A549 treated with DMSO at 1 μM for 4 hours (cell line): ENCODE results near the gene GAGE2A. TPM values are rescaled to one million over a fixed set of nuclear protein-coding genes. Genes with fewer than 3 reads are reported as not detected.

Experiments
- total RNA-seq: library from RNA; stranded (reverse); fragments of 200-300 nt; extraction: Qiagen RNA extraction; gene quantifications from 5 replicates; pipeline ENCODE4 v1.2.3, GENCODE V29; 2022; ENCODE audit warnings: low read depth

GAGE2A gene
- not detected in 5 replicates for total RNA-seq

GRCh38 chrX:49589196-49589595, at the start of gene GAGE2A:
Gene GAGE2A, plus strand, starts transcription at chrX:49589496. Its CDS starts 1,155 bp downstream, at chrX:49590651.

GRCh38 chrX:49541433-49541832, 47.9 kb upstream of the GAGE2A start, which contains the start of gene GAGE12D:
Gene GAGE12D, plus strand, starts transcription at chrX:49541733. Its CDS starts 1,155 bp downstream, at chrX:49542888.

GRCh38 chrX:49550989-49551388, 38.3 kb upstream of the GAGE2A start, which contains the start of gene GAGE12E:
Gene GAGE12E, plus strand, starts transcription at chrX:49551289. Its CDS starts 1,155 bp downstream, at chrX:49552444.

GRCh38 chrX:49560542-49560941, 28.8 kb upstream of the GAGE2A start, which contains the start of gene GAGE12F:
Gene GAGE12F, plus strand, starts transcription at chrX:49560842. Its CDS starts 1,155 bp downstream, at chrX:49561997.

GRCh38 chrX:49570100-49570499, 19.2 kb upstream of the GAGE2A start, which contains the start of gene GAGE12G:
Gene GAGE12G, plus strand, starts transcription at chrX:49570400. Its CDS starts 1,155 bp downstream, at chrX:49571555.

GRCh38 chrX:49579649-49580048, 9.6 kb upstream of the GAGE2A start, which contains the start of gene GAGE12H:
Gene GAGE12H, plus strand, starts transcription at chrX:49579949. Its CDS starts 1,155 bp downstream, at chrX:49581104.

GRCh38 chrX:49598720-49599119, 9.4 kb downstream of the GAGE2A start, which contains the start of gene GAGE1:
Gene GAGE1, plus strand, starts transcription at chrX:49599020. Its CDS starts 1,155 bp downstream, at chrX:49600175.

Other genes with a start within 250 kb of the GAGE2A start
- gene GAGE12C, start 57.3 kb upstream of the GAGE2A start, total RNA-seq = not detected in 5 replicates
- gene GAGE12D, start 47.8 kb upstream of the GAGE2A start, total RNA-seq = not detected in 5 replicates
- not detected in 5 replicates for gene GAGE12E, start 38.2 kb upstream of the GAGE2A start, total RNA-seq
- not detected in 5 replicates for gene GAGE12F, start 28.7 kb upstream of the GAGE2A start, total RNA-seq
- not detected in 5 replicates for gene GAGE12G, start 19.1 kb upstream of the GAGE2A start, total RNA-seq
- gene GAGE12H, start 9.5 kb upstream of the GAGE2A start, total RNA-seq = not detected in 5 replicates
- not detected in 5 replicates for gene GAGE1, start 9.5 kb downstream of the GAGE2A start, total RNA-seq
- 0.28 to 0.43 TPM in 2 of 5 replicates, not detected in the others for gene PAGE1, start 106.5 kb downstream of the GAGE2A start, total RNA-seq
- gene PAGE4, start 239.8 kb downstream of the GAGE2A start, total RNA-seq = not detected in 5 replicates